ENCODE data around the gene PLVAP. TPM values are rescaled to one million over a fixed set of nuclear protein-coding genes. Genes with fewer than 3 reads are reported as not detected.
A peak's percentile ranks its signal among the peaks of the same experiment; 100 is the strongest.

Gene PLVAP
- total and polyA plus RNA-seq, 9 of the 15 experiments (the other 6 are each of a cell fraction or from before 2014, with no cell fraction given) = 0.09 to 0.84 (median 0.51) TPM; not detected in 4

DNA sequence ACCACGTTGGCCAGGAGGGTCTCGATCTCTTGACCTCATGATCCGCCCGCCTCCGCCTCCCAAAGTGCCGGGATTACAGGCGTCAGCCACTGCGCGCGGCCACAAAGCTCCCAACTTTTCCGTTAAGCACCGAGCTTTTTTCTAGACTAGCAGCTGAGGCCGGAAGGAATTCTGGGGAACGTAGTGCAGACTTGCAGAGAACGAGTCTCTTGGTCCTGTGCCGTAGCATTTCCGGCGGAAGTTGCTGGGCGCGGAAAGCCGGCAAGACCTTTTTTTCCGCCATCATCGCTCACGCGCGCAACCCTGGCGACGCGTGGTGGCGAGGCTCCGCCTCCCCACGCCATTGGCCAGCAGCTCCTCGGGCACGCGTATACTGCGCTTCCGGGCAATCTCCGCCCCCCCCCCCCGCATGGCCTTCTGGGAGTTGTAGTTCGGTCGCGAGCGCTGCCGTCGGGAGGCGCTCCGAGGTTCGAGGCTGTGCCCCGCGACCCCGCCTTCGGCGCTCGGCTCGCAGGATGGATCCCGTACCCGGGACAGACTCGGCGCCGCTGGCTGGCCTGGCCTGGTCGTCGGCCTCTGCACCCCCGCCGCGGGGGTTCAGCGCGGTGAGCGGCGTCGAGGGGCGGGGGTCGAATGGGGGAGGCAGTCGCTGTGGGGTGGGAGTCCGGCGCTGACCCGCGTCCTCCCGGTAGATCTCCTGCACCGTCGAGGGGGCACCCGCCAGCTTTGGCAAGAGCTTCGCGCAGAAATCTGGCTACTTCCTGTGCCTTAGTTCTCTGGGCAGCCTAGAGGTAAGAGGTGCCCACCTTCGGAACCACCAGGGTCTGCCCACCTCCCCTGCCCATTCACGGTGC, 42.7 kb upstream of the PLVAP start, which contains the start of gene MVB12A (continued):
- TF ChIP-seq, protein P1, sequence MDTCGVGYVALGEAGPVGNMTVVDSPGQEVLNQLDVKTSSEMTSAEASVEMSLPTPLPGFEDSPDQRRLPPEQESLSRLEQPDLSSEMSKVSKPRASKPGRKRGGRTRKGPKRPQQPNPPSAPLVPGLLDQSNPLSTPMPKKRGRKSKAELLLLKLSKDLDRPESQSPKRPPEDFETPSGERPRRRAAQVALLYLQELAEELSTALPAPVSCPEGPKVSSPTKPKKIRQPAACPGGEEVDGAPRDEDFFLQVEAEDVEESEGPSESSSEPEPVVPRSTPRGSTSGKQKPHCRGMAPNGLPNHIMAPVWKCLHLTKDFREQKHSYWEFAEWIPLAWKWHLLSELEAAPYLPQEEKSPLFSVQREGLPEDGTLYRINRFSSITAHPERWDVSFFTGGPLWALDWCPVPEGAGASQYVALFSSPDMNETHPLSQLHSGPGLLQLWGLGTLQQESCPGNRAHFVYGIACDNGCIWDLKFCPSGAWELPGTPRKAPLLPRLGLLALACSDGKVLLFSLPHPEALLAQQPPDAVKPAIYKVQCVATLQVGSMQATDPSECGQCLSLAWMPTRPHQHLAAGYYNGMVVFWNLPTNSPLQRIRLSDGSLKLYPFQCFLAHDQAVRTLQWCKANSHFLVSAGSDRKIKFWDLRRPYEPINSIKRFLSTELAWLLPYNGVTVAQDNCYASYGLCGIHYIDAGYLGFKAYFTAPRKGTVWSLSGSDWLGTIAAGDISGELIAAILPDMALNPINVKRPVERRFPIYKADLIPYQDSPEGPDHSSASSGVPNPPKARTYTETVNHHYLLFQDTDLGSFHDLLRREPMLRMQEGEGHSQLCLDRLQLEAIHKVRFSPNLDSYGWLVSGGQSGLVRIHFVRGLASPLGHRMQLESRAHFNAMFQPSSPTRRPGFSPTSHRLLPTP (IDR thresholded peaks at IDR 0.05; ENCODE audit: borderline replicate concordance, extremely low read depth, insufficient read length) = no peak
- TF ChIP-seq TSC22D4 (tag; IDR thresholded peaks at IDR 0.05) (no peak), ID3 (CRISPR knock-in tag; IDR thresholded peaks at IDR 0.05) (no peak), ID3 (tag; IDR thresholded peaks at IDR 0.05) (no peak), ZNF436 (CRISPR knock-in tag; IDR thresholded peaks at IDR 0.05) (peak; percentile 87), ELK1 (CRISPR knock-in tag; IDR thresholded peaks at IDR 0.05) (no peak), FOXJ2 (tag; IDR thresholded peaks at IDR 0.05) (peak; percentile 55), TBP (optimal IDR thresholded peaks at IDR 0.05; ENCODE audit: low read depth, low read length) (peak; percentile 92), PML (IDR thresholded peaks at IDR 0.05; ENCODE audit: low read length) (0 out of 2 replicates have a peak, but pooled peaks have one; percentile 3), ZMIZ1 (IDR thresholded peaks at IDR 0.05; ENCODE audit: low read depth in 2 of 2, low read length in 2 of 2) (no peak), ESRRB (CRISPR knock-in tag; IDR thresholded peaks at IDR 0.05; ENCODE audit: borderline replicate concordance) (no peak), HBP1 (CRISPR knock-in tag; IDR thresholded peaks at IDR 0.05) (no peak), ZNF584 (CRISPR knock-in tag; IDR thresholded peaks at IDR 0.05; ENCODE audit: low read depth) (0 out of 2 replicates have a peak, but pooled peaks have one; percentile 50), POU5F1 (IDR thresholded peaks at IDR 0.05; ENCODE audit: borderline replicate concordance, low read depth, low read length, partially characterized antibody) (no peak), JUN (IDR thresholded peaks at IDR 0.05; ENCODE audit: borderline replicate concordance, low read depth, low read length) (no peak), JUN (CRISPR knock-in tag; IDR thresholded peaks at IDR 0.05; ENCODE audit: borderline replicate concordance) (no peak), ZNF143 (CRISPR knock-in tag; IDR thresholded peaks at IDR 0.05) (peak; percentile 97)

Data from K562 (cell line).